Fibroblast of peridontal ligament (primary cell): Measurements from ENCODE around the gene SYMPK.

ENCODE experiments used
- DNase-seq: peaks from one replicate; pipeline ENCODE4 v3.0.0-alpha.2; 2010; ENCODE audit errors: extremely low read depth

SYMPK gene

GRCh38 chr19:45766869-45767346, 96.0 kb downstream of the SYMPK start:
- no peak for DNase-seq

- no peak for DNase-seq
These were observed 96.6 kb downstream of the SYMPK start for GRCh38 chr19:45766296-45766868.

- DNase-seq: no peak
These were observed 97.1 kb downstream of the SYMPK start for GRCh38 chr19:45765702-45766295.
